HepG2 (cell line): ENCODE data around the gene USP7. TPM values are rescaled to one million over a fixed set of nuclear protein-coding genes. Genes with fewer than 3 reads are reported as not detected.
A peak's percentile ranks its signal among the peaks of the same experiment; 100 is the strongest.

Experiments
- CSRNP1 ChIP-seq: sonication (generic); formaldehyde crosslinking; IDR thresholded peaks from 2 replicates; pipeline ENCODE4 v1.8.1; 2023; ENCODE audit warnings: mild to moderate bottlenecking, missing genetic modification reagents
- GMEB2 ChIP-seq: IDR thresholded peaks from 2 replicates; pipeline ENCODE4 v1.6.1; 2016; ENCODE audit warnings: missing biosample characterization, missing genetic modification reagents, low read depth
- HMG20A ChIP-seq: IDR thresholded peaks from 2 replicates; pipeline ENCODE4 v1.6.1; 2016; ENCODE audit warnings: borderline replicate concordance
- MAFK ChIP-seq, 2 experiments: IDR thresholded peaks in 1 of 2; conservative IDR thresholded peaks in 1 of 2; 2 replicates each; pipeline ENCODE4 v1.6.1; 2011; ENCODE audit warnings: improper control_type of control experiment in 2 of 2, low read length in 2 of 2
- NCOA1 ChIP-seq: sonication (generic); formaldehyde crosslinking; IDR thresholded peaks from 2 replicates; pipeline ENCODE4 v1.9.0; 2021; ENCODE audit warnings: missing genetic modification reagents
- NFE2L2 ChIP-seq: fragments of 150-350 bp; IDR thresholded peaks from 2 replicates; pipeline ENCODE4 v1.6.1; 2014; ENCODE audit warnings: low read length
- NFIB ChIP-seq: sonication (generic); formaldehyde crosslinking; IDR thresholded peaks from 2 replicates; pipeline ENCODE4 v1.9.0; 2021; ENCODE audit warnings: missing genetic modification reagents, mild to moderate bottlenecking, borderline replicate concordance
- PATZ1 ChIP-seq: sonication (generic); formaldehyde crosslinking; IDR thresholded peaks from 2 replicates; pipeline ENCODE4 v1.4.0; 2020; ENCODE audit warnings: missing genetic modification reagents
- PITX1 ChIP-seq: sonication (generic); formaldehyde crosslinking; IDR thresholded peaks from 2 replicates; pipeline ENCODE4 v1.5.1; 2020; ENCODE audit warnings: mild to moderate bottlenecking, missing genetic modification reagents
- PRMT3 ChIP-seq: sonication (generic); formaldehyde crosslinking; IDR thresholded peaks from 2 replicates; pipeline ENCODE4 v1.8.1; 2022; ENCODE audit warnings: low read depth, mild to moderate bottlenecking, moderate library complexity, missing genetic modification reagents, borderline replicate concordance
- TEAD2 ChIP-seq: sonication (generic); formaldehyde crosslinking; IDR thresholded peaks from 2 replicates; pipeline ENCODE4 v1.9.0; 2021; ENCODE audit warnings: missing genetic modification reagents
- TRAFD1 ChIP-seq: sonication (generic); formaldehyde crosslinking; IDR thresholded peaks from 2 replicates; pipeline ENCODE4 v1.5.1; 2020; ENCODE audit warnings: missing genetic modification reagents, mild to moderate bottlenecking, borderline replicate concordance
- ZNF17 ChIP-seq: sonication (generic); formaldehyde crosslinking; IDR thresholded peaks from 2 replicates; pipeline ENCODE4 v1.5.0; 2020; ENCODE audit warnings: mild to moderate bottlenecking, missing genetic modification reagents
- ZNF264 ChIP-seq: sonication (generic); formaldehyde crosslinking; IDR thresholded peaks from 2 replicates; pipeline ENCODE4 v1.4.0; 2020; ENCODE audit warnings: missing genetic modification reagents
- ZNF747 ChIP-seq: sonication (generic); formaldehyde crosslinking; IDR thresholded peaks from 2 replicates; pipeline ENCODE4 v1.8.1; 2023; ENCODE audit warnings: missing genetic modification reagents, mild to moderate bottlenecking, borderline replicate concordance
- ZNF800 ChIP-seq: sonication (generic); formaldehyde crosslinking; IDR thresholded peaks from 2 replicates; pipeline ENCODE4 v1.4.0; 2020; ENCODE audit warnings: missing genetic modification reagents
- ZNF841 ChIP-seq: sonication (generic); formaldehyde crosslinking; IDR thresholded peaks from 2 replicates; pipeline ENCODE4 v1.8.1; 2023; ENCODE audit warnings: missing genetic modification reagents, borderline replicate concordance
- polyA plus RNA-seq, 8 experiments: library from polyadenylated mRNA; depleted of rRNA in 3 of 8; stranded (reverse) in 7 of 8; unstranded in 1 of 8; fragments of >200 nt; fragmentation: Illumina TruSeq in 4 of 8; extraction: Trizol in 4 of 8; gene quantifications; 2 replicates each; pipeline versions ENCODE4 v1.2.1 to v1.2.3, GENCODE V29; 2011 to 2016; ENCODE audit warnings: low read depth in 4 of 8, missing spikeins in 1 of 8, mixed read lengths in 1 of 8; ENCODE audit not compliant: insufficient read depth in 1 of 8
- total RNA-seq, 5 experiments: library from RNA; depleted of rRNA; stranded (reverse); fragments of >200 nt; fragmentation: Illumina TruSeq; extraction: Trizol; gene quantifications; 2 replicates each; pipeline ENCODE4 v1.2.3, GENCODE V29; 2016; ENCODE audit warnings: low read depth in 1 of 5

The USP7 gene
- total and polyA plus RNA-seq, 2 of the 13 experiments (the other 11 are each of a cell fraction or from before 2014, with no cell fraction given): 52.5 to 173 TPM

GRCh38 chr16:8867216-8867931, 96.3 kb downstream of the USP7 start (continued):
- TF ChIP-seq HMG20A (CRISPR knock-in tag): 0 out of 2 replicates have a peak, but pooled peaks have one; percentile 8
- TF ChIP-seq PITX1 (CRISPR knock-in tag): no peak; the same call in 1 of the 2 replicates
- peak; percentile 66; the same call in 1 of the 2 replicates for TF ChIP-seq ZNF747 (CRISPR knock-in tag)
- TF ChIP-seq MAFK (conservative IDR thresholded peaks at IDR 0.05 in 1 of 2, IDR thresholded peaks at IDR 0.05 in 1 of 2; ENCODE audit: low read length in 2 of 2): no peak
- no peak for TF ChIP-seq NFIB (CRISPR knock-in tag)
- TF ChIP-seq GMEB2: no peak
- no peak for TF ChIP-seq ZNF17 (CRISPR knock-in tag)
- TF ChIP-seq CSRNP1 (CRISPR knock-in tag): no peak
- TF ChIP-seq ZNF264 (CRISPR knock-in tag): no peak
- TF ChIP-seq PATZ1 (CRISPR knock-in tag): no peak; the same call in 1 of the 2 replicates
- TF ChIP-seq PRMT3 (CRISPR knock-in tag): no peak
- TF ChIP-seq TEAD2: no peak
- no peak for TF ChIP-seq ZNF841 (CRISPR knock-in tag)
- TF ChIP-seq TRAFD1: no peak
- peak; percentile 54; the same call in 1 of the 2 replicates for TF ChIP-seq ZNF800 (CRISPR knock-in tag)
- no peak for TF ChIP-seq NFE2L2
- no peak for TF ChIP-seq NCOA1 (CRISPR knock-in tag)
